ENCODE data around the gene TMEM59. TPM values are rescaled to one million over a fixed set of nuclear protein-coding genes. Genes with fewer than 3 reads are reported as not detected.

Gene TMEM59
- polyA plus RNA-seq, 1 donor (not counting 4 experiments of a cell fraction or from before 2014, with no cell fraction given), result 342 TPM

DNA sequence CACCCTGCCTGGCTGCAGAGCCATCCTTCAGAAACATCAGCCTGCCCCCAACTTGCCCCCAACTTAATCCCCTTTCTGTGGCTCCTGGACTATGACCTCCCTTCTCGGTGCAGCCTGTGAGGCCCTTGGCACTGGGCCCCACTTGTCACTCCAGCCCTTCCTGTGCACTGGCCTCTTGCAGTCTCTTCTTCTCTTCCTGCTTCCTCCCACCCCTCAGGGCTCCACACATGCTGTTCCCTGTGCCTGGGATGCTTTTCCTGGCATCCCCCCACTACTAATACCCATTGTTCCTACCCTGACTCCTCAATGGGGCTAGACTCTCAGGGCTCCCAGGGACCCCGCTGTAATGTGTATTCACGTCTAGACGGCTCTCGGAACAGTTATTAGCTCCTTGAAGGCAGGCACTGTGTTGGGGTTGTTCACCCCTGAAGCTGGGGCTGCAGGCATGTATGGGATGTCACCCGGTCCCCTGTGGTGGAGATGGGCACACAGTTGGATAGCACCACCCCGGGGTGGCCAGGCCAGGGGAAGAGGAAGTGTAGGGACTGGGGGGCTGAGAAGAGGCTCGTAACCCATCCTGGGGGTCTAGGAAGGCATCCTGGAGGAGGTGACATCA is 39.5 kb downstream of the TMEM59 start:
- H4K20me1 ChIP-seq (ENCODE audit: control insufficient read depth, extremely low read depth, insufficient read depth, low read length), result no peaks in the 10 kb centered on the region
- H3K27ac ChIP-seq (ENCODE audit: control insufficient read depth, insufficient read depth, low read length), result no peak overlapping the region
- no peak overlapping the region for H3K4me2 ChIP-seq (ENCODE audit: control insufficient read depth, extremely low read depth, insufficient read depth, low read depth, low read length)
- no peak for DNase-seq (ENCODE audit: low read depth, low spot score)
- peaks cover 12% of the 10 kb centered on the region for H3K4me1 ChIP-seq (ENCODE audit: control insufficient read depth, extremely low read depth, insufficient read depth, low read length)
- no peak for FAIRE-seq
- no peak overlapping the region for H3K9ac ChIP-seq (ENCODE audit: control insufficient read depth, extremely low read depth, insufficient read depth, low read length)
- H3K79me2 ChIP-seq (ENCODE audit: control insufficient read depth, insufficient read depth, low read length), result no peaks in the 10 kb centered on the region
- no peak overlapping the region for H3K4me3 ChIP-seq (ENCODE audit: control insufficient read depth in 2 of 3, extremely low read depth in 1 of 3, insufficient read depth in 2 of 3, low read depth in 1 of 3, low read length in 3 of 3)
- no peaks in the 10 kb centered on the region for H3K9me1 ChIP-seq (ENCODE audit: control insufficient read depth, extremely low read depth, insufficient read depth, low read length)
- H3K36me3 ChIP-seq (ENCODE audit: control insufficient read depth in 2 of 2, extremely low read depth in 1 of 2, insufficient read depth in 2 of 2, low read length in 2 of 2), result no peaks in the 10 kb centered on the region
- no peak overlapping the region for H2AFZ ChIP-seq (ENCODE audit: control insufficient read depth, low read length)
- peaks cover 17% of the 10 kb centered on the region for H3K27me3 ChIP-seq (ENCODE audit: control insufficient read depth, extremely low read depth, insufficient read depth, low read length)
- H3K9me3 ChIP-seq (ENCODE audit: control insufficient read depth, low read depth, low read length), result no peaks in the 10 kb centered on the region
- TF ChIP-seq, protein P1, sequence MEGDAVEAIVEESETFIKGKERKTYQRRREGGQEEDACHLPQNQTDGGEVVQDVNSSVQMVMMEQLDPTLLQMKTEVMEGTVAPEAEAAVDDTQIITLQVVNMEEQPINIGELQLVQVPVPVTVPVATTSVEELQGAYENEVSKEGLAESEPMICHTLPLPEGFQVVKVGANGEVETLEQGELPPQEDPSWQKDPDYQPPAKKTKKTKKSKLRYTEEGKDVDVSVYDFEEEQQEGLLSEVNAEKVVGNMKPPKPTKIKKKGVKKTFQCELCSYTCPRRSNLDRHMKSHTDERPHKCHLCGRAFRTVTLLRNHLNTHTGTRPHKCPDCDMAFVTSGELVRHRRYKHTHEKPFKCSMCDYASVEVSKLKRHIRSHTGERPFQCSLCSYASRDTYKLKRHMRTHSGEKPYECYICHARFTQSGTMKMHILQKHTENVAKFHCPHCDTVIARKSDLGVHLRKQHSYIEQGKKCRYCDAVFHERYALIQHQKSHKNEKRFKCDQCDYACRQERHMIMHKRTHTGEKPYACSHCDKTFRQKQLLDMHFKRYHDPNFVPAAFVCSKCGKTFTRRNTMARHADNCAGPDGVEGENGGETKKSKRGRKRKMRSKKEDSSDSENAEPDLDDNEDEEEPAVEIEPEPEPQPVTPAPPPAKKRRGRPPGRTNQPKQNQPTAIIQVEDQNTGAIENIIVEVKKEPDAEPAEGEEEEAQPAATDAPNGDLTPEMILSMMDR (optimal IDR thresholded peaks at IDR 0.05 in 1 of 3, IDR thresholded peaks at IDR 0.05 in 1 of 3, conservative IDR thresholded peaks at IDR 0.05 in 1 of 3; ENCODE audit: extremely low read depth in 1 of 3, insufficient read depth in 2 of 3, low read length in 3 of 3), result no peak
- dilution Hi-C loops (cut with MboI; ENCODE audit: extremely low pct_ligation_motif_present, low sequenced_read_pairs), result no loop called here

DNA sequence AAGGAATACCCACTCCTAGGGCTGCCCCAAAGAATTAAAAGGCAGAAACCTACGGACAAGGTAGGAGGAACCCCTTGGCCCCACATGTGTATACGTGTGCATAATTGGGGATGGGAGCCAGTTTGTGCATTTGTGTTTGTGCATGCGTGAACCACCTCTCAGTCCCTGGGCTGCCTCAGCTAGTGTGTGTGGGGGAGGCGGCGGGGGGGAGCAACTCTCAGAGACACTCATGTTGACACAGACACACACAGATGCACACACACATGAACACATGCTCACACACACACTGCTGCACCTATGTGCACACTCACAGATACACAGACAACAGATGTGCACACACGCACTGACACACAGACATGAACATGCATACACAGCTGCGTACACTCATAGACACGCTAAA is 40.1 kb downstream of the TMEM59 start:
- Histone ChIP-seq H3K4me2 (ENCODE audit: control insufficient read depth, extremely low read depth, insufficient read depth, low read depth, low read length) (no peak overlapping the region), H3K79me2 (ENCODE audit: control insufficient read depth, insufficient read depth, low read length) (no peaks in the 10 kb centered on the region), H3K9ac (ENCODE audit: control insufficient read depth, extremely low read depth, insufficient read depth, low read length) (no peak overlapping the region), H3K27me3 (ENCODE audit: control insufficient read depth, extremely low read depth, insufficient read depth, low read length) (peaks cover 17% of the 10 kb centered on the region), H3K4me3 (ENCODE audit: control insufficient read depth in 2 of 3, extremely low read depth in 1 of 3, insufficient read depth in 2 of 3, low read depth in 1 of 3, low read length in 3 of 3) (no peak overlapping the region), H2AFZ (ENCODE audit: control insufficient read depth, low read length) (no peak overlapping the region), H3K27ac (ENCODE audit: control insufficient read depth, insufficient read depth, low read length) (no peak overlapping the region), H3K36me3 (ENCODE audit: control insufficient read depth in 2 of 2, extremely low read depth in 1 of 2, insufficient read depth in 2 of 2, low read length in 2 of 2) (no peaks in the 10 kb centered on the region), H3K4me1 (ENCODE audit: control insufficient read depth, extremely low read depth, insufficient read depth, low read length) (peaks cover 12% of the 10 kb centered on the region), H3K9me1 (ENCODE audit: control insufficient read depth, extremely low read depth, insufficient read depth, low read length) (no peaks in the 10 kb centered on the region), H3K9me3 (ENCODE audit: control insufficient read depth, low read depth, low read length) (no peaks in the 10 kb centered on the region), H4K20me1 (ENCODE audit: control insufficient read depth, extremely low read depth, insufficient read depth, low read length) (no peaks in the 10 kb centered on the region)
- dilution Hi-C loops (cut with MboI; ENCODE audit: extremely low pct_ligation_motif_present, low sequenced_read_pairs), result no loop called here
- DNase-seq (ENCODE audit: low read depth, low spot score), result no peak
- TF ChIP-seq, protein P1 (optimal IDR thresholded peaks at IDR 0.05 in 1 of 3, IDR thresholded peaks at IDR 0.05 in 1 of 3, conservative IDR thresholded peaks at IDR 0.05 in 1 of 3; ENCODE audit: extremely low read depth in 1 of 3, insufficient read depth in 2 of 3, low read length in 3 of 3), result no peak
- TF ChIP-seq EZH2 (IDR thresholded peaks at IDR 0.05; ENCODE audit: low read length), result no peak
- no peak for FAIRE-seq

Measured in keratinocyte (primary cell).